Kidney capillary endothelial cell (primary cell): Measurements from ENCODE around the gene ALDOB.

Source experiments
- DNase-seq: peaks from one replicate; pipeline ENCODE4 v3.0.0-alpha.2; 2018; ENCODE audit warnings: low spot score

Gene ALDOB

DNA sequence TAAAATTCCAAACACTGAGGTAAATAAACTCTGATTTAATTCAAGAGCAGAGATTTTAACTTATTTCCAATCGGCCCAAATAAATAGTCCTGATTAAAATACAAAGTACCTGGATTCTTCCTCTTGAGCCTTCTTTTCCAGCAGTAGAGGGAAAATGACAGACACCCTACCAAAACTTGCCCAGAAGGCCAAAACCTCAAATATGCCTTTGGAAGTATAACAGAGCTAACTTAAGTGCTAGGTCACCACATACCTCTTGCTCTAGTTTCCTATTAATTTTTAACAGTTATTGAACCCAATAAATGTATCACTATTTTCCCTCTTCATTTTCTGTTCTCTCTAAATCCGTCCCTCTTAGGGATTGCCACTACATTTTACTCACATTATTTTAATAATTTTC lies 52.2 kb downstream of the ALDOB start:
- no peak for DNase-seq

DNA sequence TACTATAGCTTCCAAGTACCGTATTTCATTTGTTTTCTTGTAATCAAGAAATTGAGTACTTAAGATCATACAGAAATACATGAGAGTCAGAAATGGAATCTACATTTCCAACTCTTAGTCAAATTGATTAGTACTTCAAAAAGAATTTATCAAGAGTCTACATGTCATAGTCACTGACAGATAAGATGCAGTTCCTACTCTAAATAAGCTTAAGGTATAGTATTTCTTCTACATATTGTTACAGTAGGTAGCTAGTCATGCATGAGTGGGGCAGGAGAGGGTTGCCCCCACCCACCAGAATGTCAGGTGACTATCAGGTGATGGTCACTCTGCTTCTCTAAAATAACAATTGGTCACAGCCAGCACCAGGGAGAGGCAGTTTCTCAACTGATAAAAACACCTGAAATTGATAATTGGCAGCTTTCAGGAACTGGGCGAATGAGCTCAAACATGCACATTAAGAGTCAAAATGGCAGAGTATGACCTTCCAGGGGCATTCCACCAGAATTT lies 53.7 kb downstream of the ALDOB start:
- DNase-seq, result no peak

DNA sequence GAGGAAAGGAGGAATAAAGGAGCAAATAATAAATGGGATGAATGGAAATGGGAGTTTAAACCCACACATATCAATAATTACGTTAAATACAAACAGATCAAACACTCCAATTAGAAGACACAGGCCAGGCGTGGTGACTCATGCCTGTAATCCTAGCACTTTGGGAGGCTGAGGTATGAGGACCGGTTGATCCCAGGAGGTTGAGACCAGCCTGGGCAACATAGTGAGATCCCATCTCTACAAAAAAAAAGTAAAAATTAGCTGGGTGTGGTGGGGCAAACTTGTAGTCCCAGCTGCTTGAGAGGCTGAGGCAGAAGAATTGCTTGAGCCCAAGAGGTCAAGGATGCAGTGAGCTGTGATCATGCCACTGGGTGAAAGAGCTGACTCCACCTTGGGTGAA lies 54.5 kb downstream of the ALDOB start:
- DNase-seq, result no peak

DNA sequence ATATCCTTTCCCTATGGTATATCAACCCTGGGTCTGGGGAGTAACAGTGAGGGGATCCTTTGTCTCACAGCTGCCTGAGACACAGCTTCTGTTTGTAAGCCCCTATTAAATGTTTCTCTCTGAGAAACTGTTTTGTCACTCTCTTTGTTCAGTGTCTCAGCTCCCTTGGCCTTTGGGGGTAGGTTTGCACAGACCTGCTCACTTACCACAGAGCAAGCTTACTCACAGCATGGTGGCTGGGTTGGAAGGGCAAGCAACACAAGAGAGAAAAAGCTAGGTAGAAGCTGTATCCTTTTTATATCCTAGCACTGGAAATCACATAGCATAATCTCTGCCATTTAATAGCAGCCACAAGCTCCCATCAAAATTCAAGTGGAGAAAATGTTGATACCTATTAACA lies 55.3 kb downstream of the ALDOB start:
- no peak for DNase-seq

DNA sequence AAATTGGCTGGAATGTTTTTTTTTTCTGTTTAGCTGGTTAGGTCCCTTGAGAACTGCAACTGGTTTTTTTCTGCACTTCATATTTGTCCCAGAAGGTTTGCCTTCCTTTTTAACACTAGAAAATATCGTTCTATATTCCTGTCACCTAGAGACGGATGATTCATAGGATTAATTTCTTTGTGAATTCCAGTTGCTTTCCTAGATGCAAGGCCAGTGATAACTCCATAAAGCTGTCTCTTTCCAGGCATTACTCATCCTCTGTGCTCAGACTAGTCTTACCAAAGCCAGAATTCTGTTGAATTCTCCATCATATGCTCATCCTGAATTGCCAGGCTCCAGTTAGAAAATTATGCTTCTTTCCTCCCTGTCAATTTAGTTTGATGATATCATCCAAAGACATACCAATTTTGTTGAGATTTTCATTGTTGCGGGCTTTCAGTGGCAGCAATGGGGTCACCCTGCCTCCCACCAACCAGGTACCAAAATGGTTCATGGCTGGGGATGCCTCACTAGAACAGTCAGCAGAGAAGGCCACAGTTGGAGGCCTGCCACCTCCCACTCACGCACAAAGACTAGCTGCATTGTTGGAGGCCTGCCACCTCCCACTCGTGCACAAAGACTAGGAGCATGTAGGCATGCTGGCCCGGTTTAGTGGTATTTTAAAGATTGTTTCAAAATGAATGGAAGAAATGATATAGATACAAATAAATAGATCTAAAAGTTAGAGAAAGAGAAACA lies 59.3 kb downstream of the ALDOB start:
- DNase-seq, result no peak

DNA sequence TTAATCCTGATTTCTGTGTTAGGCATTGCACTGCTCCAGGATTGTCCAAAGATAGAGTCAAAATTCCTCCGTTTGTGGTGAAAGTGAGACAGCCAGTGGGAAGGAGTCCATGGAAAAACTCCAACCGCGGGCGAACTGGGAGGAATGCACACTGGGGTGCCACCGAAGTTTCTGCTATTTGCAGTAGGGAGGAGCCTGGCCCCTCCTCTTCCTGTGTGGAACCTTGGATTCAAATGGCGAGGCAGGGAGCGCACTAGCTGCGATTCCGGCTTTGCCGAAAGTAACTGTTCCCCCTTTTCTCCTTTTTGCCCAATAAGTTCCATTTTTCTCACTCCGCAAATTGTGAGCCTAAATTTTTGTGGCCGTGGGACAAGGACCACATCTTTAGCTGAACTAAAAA lies 60.0 kb downstream of the ALDOB start:
- no peak for DNase-seq

DNA sequence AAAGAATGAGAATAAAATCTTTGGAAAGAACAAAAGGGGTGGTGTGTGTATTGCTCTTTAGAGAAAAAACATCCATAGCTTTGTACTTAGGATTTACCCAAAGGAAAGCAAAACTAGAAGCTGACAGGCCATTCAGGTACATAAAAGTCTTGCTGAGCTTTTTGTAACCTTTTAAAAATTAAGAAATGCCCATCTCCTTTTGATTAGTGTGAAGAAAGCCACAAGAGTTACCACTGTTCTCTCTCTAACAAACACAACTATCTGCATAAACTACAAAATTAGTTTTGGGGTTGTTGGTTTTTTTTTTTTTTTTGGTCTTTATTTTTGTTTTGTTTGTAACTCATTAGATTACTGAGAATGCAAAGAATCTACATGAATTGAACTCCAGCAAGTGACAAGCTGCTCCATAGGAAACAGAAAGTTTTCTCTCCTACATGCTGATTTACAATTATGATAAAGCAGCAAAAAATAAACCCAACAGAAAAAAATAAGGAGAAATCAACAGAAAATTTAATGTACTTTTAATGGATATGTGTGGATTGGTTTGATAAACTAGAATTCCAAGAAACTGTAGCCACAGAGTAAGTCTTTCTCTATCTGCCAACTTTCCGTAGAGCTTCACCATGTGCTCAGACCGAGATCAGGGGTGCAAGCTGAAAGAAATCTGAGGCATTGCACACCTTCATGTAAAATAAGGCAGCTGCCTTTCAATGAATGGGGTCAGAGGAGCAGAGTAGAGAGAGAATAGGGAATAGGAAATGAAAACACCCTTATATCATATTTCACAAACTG lies 63.1 kb downstream of the ALDOB start:
- no peak for DNase-seq

DNA sequence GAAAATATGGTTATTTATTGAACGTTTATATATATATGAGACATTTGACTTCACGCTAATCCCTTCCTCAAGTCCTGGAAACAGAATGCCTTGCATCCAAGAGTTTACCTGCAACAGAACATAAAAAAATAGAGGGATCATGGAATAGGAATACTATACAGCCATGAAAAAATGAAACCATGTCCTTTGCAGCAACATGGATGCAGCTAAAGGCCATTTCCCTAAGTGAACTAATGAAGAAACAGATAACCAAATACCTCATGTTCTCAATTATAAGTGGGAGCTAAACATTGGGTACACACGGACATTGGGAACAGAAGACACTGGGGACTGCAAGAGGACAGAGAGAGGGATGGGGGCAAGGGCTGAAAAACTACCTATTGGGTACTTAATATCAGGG lies 63.8 kb downstream of the ALDOB start:
- no peak for DNase-seq
